Tibial artery (tissue), 4 donors: Measurements from ENCODE around the gene NRXN3.

Experiments used
- DNase-seq, 2 donors: peaks; one replicate each; pipeline ENCODE4 v3.0.0-alpha.2; 2019
- H3K27ac ChIP-seq, 2 donors: fragments of 200-600 bp; sonication (generic) in 1 of 2; 1 replicate in 1 of 2; 2 replicates in 1 of 2; pipeline ENCODE4 v1.5.1; 2018 to 2019; ENCODE audit warnings: mild to moderate bottlenecking in 1 of 2
- H3K27me3 ChIP-seq, 2 donors: fragments of 200-600 bp; sonication (generic) in 1 of 2; one replicate each; pipeline versions ENCODE4 v1.5.1 to v1.6.0; 2016 to 2019
- H3K36me3 ChIP-seq, 3 donors: fragments of 200-600 bp; sonication (generic) in 2 of 3; one replicate each; pipeline ENCODE4 v1.5.1; 2016 to 2019; ENCODE audit warnings: mild to moderate bottlenecking in 2 of 3
- H3K4me1 ChIP-seq, 4 donors: fragments of 200-600 bp; sonication (generic) in 2 of 4; 1 replicate in 3 of 4; 2 replicates in 1 of 4; pipeline ENCODE4 v1.5.1; 2016 to 2019
- H3K4me3 ChIP-seq, 2 donors: fragments of 200-600 bp; sonication (generic) in 1 of 2; 1 replicate in 1 of 2; 2 replicates in 1 of 2; pipeline ENCODE4 v1.5.1; 2018 to 2019; ENCODE audit warnings: mild to moderate bottlenecking in 2 of 2
- H3K9me3 ChIP-seq, 3 donors: fragments of 200-600 bp; sonication (generic) in 1 of 3; one replicate each; pipeline ENCODE4 v1.5.1; 2016 to 2019
- intact Hi-C: fragments of 100-400 bp; cut with DNase I; formaldehyde crosslinking; loops from one replicate; pipeline ENCODE4 v1.15.0; 2023; ENCODE audit warnings: low total_unique reads
- TF ChIP-seq, protein P1 (sequence below), 2 experiments: fragments of 200-600 bp in 1 of 2; fragments of 450-650 bp in 1 of 2; IDR thresholded peaks; one replicate each; pipeline ENCODE4 v1.5.1; 2017 to 2019; ENCODE audit warnings: antibody characterized with exemption in 2 of 2, mild to moderate bottlenecking in 1 of 2, moderate library complexity in 1 of 2

NRXN3 gene

DNA sequence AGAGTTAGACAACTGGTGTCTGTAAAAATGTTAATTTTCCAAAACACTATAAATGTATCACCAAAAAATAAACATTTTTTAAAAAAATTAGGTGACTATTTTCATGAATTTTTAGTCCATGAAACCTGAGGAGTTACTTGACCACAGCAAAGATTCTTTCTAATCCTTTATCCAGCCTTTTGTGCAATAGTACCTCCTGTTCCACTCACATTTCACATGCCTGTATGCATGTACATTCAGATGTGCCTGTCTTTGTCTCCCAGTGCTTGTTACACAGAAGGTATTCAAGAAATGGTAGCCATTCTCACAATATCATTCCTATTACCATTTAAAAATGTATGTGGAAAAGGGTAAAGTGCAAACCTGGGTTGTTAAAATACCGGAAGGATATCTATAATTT lies 1184.2 kb downstream of the NRXN3 start:
- intact Hi-C loops: no loop called here
- H3K27me3 ChIP-seq: no peaks in the 10 kb centered on the region
- H3K4me1 ChIP-seq: no peaks in the 10 kb centered on the region
- H3K9me3 ChIP-seq: no peaks in the 10 kb centered on the region
- TF ChIP-seq, protein P1, sequence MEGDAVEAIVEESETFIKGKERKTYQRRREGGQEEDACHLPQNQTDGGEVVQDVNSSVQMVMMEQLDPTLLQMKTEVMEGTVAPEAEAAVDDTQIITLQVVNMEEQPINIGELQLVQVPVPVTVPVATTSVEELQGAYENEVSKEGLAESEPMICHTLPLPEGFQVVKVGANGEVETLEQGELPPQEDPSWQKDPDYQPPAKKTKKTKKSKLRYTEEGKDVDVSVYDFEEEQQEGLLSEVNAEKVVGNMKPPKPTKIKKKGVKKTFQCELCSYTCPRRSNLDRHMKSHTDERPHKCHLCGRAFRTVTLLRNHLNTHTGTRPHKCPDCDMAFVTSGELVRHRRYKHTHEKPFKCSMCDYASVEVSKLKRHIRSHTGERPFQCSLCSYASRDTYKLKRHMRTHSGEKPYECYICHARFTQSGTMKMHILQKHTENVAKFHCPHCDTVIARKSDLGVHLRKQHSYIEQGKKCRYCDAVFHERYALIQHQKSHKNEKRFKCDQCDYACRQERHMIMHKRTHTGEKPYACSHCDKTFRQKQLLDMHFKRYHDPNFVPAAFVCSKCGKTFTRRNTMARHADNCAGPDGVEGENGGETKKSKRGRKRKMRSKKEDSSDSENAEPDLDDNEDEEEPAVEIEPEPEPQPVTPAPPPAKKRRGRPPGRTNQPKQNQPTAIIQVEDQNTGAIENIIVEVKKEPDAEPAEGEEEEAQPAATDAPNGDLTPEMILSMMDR (IDR thresholded peaks at IDR 0.05): no peak
- no peaks in the 10 kb centered on the region for H3K36me3 ChIP-seq
- no peak overlapping the region for H3K4me3 ChIP-seq
- H3K27ac ChIP-seq: no peak overlapping the region
- DNase-seq: no peak

DNA sequence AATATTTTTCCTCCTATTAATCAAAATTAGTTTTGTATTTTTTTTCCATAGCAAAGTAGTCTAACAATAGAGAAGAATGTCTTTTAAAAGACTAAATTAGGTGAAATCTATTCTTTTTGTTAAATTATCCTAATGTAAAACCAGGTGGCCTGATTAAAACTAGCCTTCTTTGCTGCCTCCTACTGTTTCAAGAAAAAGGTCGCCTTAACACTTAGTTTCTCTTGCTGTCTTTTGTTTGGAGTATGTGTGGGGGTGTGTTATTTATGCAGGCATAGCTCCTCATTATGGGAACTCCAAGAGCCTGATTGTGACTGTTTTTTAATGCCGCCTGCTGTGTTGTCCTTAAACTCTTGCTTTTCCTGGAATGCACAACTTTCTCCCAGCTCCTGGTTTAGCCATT lies 1185.9 kb downstream of the NRXN3 start:
- intact Hi-C loops: no loop called here
- H3K27me3 ChIP-seq: no peaks in the 10 kb centered on the region
- no peaks in the 10 kb centered on the region for H3K4me1 ChIP-seq
- TF ChIP-seq, protein P1 (IDR thresholded peaks at IDR 0.05): no peak
- no peaks in the 10 kb centered on the region for H3K36me3 ChIP-seq
- H3K4me3 ChIP-seq: no peak overlapping the region
- DNase-seq: no peak
- no peaks in the 10 kb centered on the region for H3K9me3 ChIP-seq
- no peak overlapping the region for H3K27ac ChIP-seq

DNA sequence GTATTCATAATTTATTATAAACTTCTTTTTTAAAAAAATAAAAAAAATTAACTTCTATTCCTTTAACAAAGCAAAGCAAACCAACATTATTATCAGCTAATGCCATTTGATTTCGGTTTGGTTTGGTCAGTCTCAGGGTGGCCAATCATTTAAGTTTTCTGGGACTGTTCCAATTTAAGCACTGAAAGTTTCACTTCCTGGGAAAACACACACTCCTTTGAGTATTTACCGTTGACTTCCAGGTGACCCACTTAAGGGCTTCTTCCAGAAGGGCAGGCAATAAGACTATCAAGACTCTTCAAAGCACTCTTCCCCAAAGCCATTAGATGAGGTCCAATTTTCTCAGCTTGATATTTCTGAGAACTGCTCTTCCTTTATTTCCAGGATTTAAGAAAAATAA lies 1187.1 kb downstream of the NRXN3 start:
- H3K27me3 ChIP-seq: no peaks in the 10 kb centered on the region
- no peaks in the 10 kb centered on the region for H3K9me3 ChIP-seq
- H3K36me3 ChIP-seq: no peaks in the 10 kb centered on the region
- H3K4me1 ChIP-seq: no peaks in the 10 kb centered on the region
- intact Hi-C loops: no loop called here
- no peak for DNase-seq
- H3K27ac ChIP-seq: no peak overlapping the region
- no peak overlapping the region for H3K4me3 ChIP-seq
- TF ChIP-seq, protein P1 (IDR thresholded peaks at IDR 0.05): no peak

GRCh38 chr14:79363291-79363690 lies 1193.1 kb downstream of the NRXN3 start:
- no peak overlapping the region for H3K27ac ChIP-seq
- DNase-seq: no peak
- TF ChIP-seq, protein P1 (IDR thresholded peaks at IDR 0.05): no peak
- H3K27me3 ChIP-seq: no peaks in the 10 kb centered on the region
- H3K4me1 ChIP-seq: no peaks in the 10 kb centered on the region
- intact Hi-C loops: no loop called here
- no peak overlapping the region for H3K4me3 ChIP-seq
- H3K36me3 ChIP-seq: no peaks in the 10 kb centered on the region
- H3K9me3 ChIP-seq: no peaks in the 10 kb centered on the region

GRCh38 chr14:79369359-79370332 lies 1199.5 kb downstream of the NRXN3 start:
- no peak overlapping the region for H3K4me3 ChIP-seq
- TF ChIP-seq, protein P1 (IDR thresholded peaks at IDR 0.05): no peak
- no peaks in the 10 kb centered on the region for H3K9me3 ChIP-seq
- no peaks in the 10 kb centered on the region for H3K36me3 ChIP-seq
- no peak for DNase-seq
- no peaks in the 10 kb centered on the region for H3K4me1 ChIP-seq
- no peaks in the 10 kb centered on the region for H3K27me3 ChIP-seq
- intact Hi-C loops: no loop called here
- H3K27ac ChIP-seq: no peak overlapping the region
